Ishikawa (cell line): ENCODE results near the gene SMARCD1.

Experiments
- CEBPB ChIP-seq: IDR thresholded peaks from 2 replicates; pipeline ENCODE4 v1.6.1; 2012
- CREB1 ChIP-seq: IDR thresholded peaks from 2 replicates; pipeline ENCODE4 v1.6.1; 2012; ENCODE audit warnings: low read depth
- EGR1 ChIP-seq: IDR thresholded peaks from 2 replicates; pipeline ENCODE4 v1.6.1; 2012
- EP300 ChIP-seq: IDR thresholded peaks from 2 replicates; pipeline ENCODE4 v1.6.1; 2012; ENCODE audit warnings: borderline replicate concordance
- FOXM1 ChIP-seq: IDR thresholded peaks from 2 replicates; pipeline ENCODE4 v1.6.1; 2012; ENCODE audit warnings: low read depth, borderline replicate concordance
- MAX ChIP-seq: IDR thresholded peaks from 2 replicates; pipeline ENCODE4 v1.6.1; 2012
- NFIC ChIP-seq: IDR thresholded peaks from 2 replicates; pipeline ENCODE4 v1.6.1; 2012
- RAD21 ChIP-seq: IDR thresholded peaks from 2 replicates; pipeline ENCODE4 v1.6.1; 2012; ENCODE audit warnings: low read depth
- REST ChIP-seq: IDR thresholded peaks from 2 replicates; pipeline ENCODE4 v1.6.1; 2012; ENCODE audit warnings: low read depth, mild to moderate bottlenecking
- TAF1 ChIP-seq: IDR thresholded peaks from 2 replicates; pipeline ENCODE4 v1.6.1; 2012; ENCODE audit warnings: low read depth, mild to moderate bottlenecking
- TCF12 ChIP-seq: IDR thresholded peaks from 2 replicates; pipeline ENCODE4 v1.6.1; 2012; ENCODE audit warnings: low read depth
- TEAD4 ChIP-seq: IDR thresholded peaks from 2 replicates; pipeline ENCODE4 v1.6.1; 2012
- USF1 ChIP-seq: IDR thresholded peaks from 2 replicates; pipeline ENCODE4 v1.6.1; 2012
- YY1 ChIP-seq: IDR thresholded peaks from 2 replicates; pipeline ENCODE4 v1.6.1; 2012; ENCODE audit warnings: low read depth
- ZBTB7A ChIP-seq: IDR thresholded peaks from 2 replicates; pipeline ENCODE4 v1.6.1; 2012; ENCODE audit warnings: low read depth

The SMARCD1 gene

GRCh38 chr12:50041062-50041860, 43.9 kb upstream of the SMARCD1 start:
- TF ChIP-seq FOXM1: no peak
- no peak for TF ChIP-seq CREB1
- no peak for TF ChIP-seq CEBPB
- no peak for TF ChIP-seq REST
- TF ChIP-seq RAD21: no peak
- no peak for TF ChIP-seq TCF12
- no peak for TF ChIP-seq TAF1
- TF ChIP-seq YY1: no peak
- no peak for TF ChIP-seq MAX
- TF ChIP-seq USF1: no peak
- TF ChIP-seq NFIC: no peak
- TF ChIP-seq ZBTB7A: no peak
- TF ChIP-seq EGR1: no peak
- TF ChIP-seq EP300: no peak
- no peak for TF ChIP-seq TEAD4

GRCh38 chr12:50041962-50042361, 43.2 kb upstream of the SMARCD1 start:
- TF ChIP-seq TEAD4 (no peak), CREB1 (no peak)

- no peak for TF ChIP-seq CREB1
Measured at GRCh38 chr12:50042693-50043092, 42.4 kb upstream of the SMARCD1 start.

GRCh38 chr12:50043308-50043707, 41.8 kb upstream of the SMARCD1 start:
- TF ChIP-seq NFIC: no peak

GRCh38 chr12:50043854-50044253, 41.3 kb upstream of the SMARCD1 start:
- no peak for TF ChIP-seq YY1
- no peak for TF ChIP-seq CEBPB
- no peak for TF ChIP-seq ZBTB7A
- TF ChIP-seq EP300: no peak
- no peak for TF ChIP-seq TCF12
- TF ChIP-seq EGR1: no peak
- no peak for TF ChIP-seq TAF1

GRCh38 chr12:50047693-50048250, 37.4 kb upstream of the SMARCD1 start:
- TF ChIP-seq MAX (no peak), NFIC (no peak), ZBTB7A (no peak), USF1 (no peak), EP300 (no peak), CEBPB (no peak), REST (no peak), CREB1 (no peak), TCF12 (no peak), FOXM1 (no peak), EGR1 (no peak), YY1 (no peak), TEAD4 (no peak), RAD21 (no peak), TAF1 (no peak)
